GM19328 (cell line): ENCODE data around the gene KDF1.

Experiments
- ATAC-seq: cut with Tn5 transposase; IDR thresholded peaks from one replicate; pipeline ENCODE4 v1.9.1; 2021; ENCODE audit warnings: mild to moderate bottlenecking, moderate library complexity; ENCODE audit not compliant: unreplicated experiment

The KDF1 gene

GRCh38 chr1:26921126-26921539 is 39.1 kb downstream of the KDF1 start:
- peak; percentile 7 for ATAC-seq

GRCh38 chr1:26915204-26915842 is 44.9 kb downstream of the KDF1 start:
- ATAC-seq = no peak

- no peak for ATAC-seq
These were observed 46.3 kb downstream of the KDF1 start, which contains the start of gene NR0B2 for GRCh38 chr1:26913754-26914619. Gene NR0B2, minus strand, starts transcription at chr1:26913975. Its CDS starts 35 bp downstream, at chr1:26913940.

- ATAC-seq = no peak
These were observed 46.9 kb downstream of the KDF1 start for GRCh38 chr1:26913389-26913753.

GRCh38 chr1:26912147-26912490 is 48.1 kb downstream of the KDF1 start:
- ATAC-seq = no peak

GRCh38 chr1:26911399-26912146 is 48.7 kb downstream of the KDF1 start:
- no peak for ATAC-seq

GRCh38 chr1:26910343-26911160 is 49.7 kb downstream of the KDF1 start:
- ATAC-seq = no peak

- ATAC-seq = no peak
These were observed 50.3 kb downstream of the KDF1 start for GRCh38 chr1:26909951-26910342.

- no peak for ATAC-seq
These were observed 53.0 kb downstream of the KDF1 start for GRCh38 chr1:26907071-26907917.

GRCh38 chr1:26900815-26901511 is 59.3 kb downstream of the KDF1 start:
- ATAC-seq = no peak

GRCh38 chr1:26900001-26900814 is 60.1 kb downstream of the KDF1 start, which contains the start of gene GPATCH3:
Gene GPATCH3, minus strand, starts transcription at chr1:26900467. Its CDS starts 25 bp downstream, at chr1:26900442.
- ATAC-seq = no peak
